SK-N-SH (cell line): ENCODE data around the gene NEGR1.

Experiments used
- TEAD4 ChIP-seq: IDR thresholded peaks from 2 replicates; pipeline ENCODE4 v1.4.0; 2012; ENCODE audit warnings: mild to moderate bottlenecking, borderline replicate concordance; ENCODE audit not compliant: insufficient read depth
- TF ChIP-seq, protein P1 (sequence below): fragments of 200-600 bp; sonication (generic); IDR thresholded peaks from 2 replicates; pipeline ENCODE4 v1.6.1; 2017; ENCODE audit warnings: antibody characterized with exemption, mild to moderate bottlenecking, moderate library complexity

DNA sequence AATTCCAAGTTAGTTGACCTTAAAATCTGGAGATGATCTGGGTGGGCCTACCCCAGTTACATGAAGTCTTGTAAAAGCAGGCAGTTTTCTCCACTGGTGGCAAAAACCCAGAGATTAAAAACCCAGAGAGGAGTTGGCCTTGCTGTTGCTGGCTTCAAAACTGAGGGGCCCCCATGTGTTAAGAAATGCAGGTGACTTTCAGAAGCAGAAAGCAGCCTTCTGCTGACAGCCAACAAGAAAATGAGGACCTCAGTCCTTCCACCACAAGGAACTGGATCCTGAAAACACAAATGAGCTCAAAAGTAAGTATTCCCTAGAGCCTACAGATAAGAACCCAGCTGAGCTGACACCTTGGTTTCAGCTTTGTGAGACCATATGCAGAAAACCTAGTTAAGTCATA, 857.8 kb downstream of the NEGR1 start:
- TF ChIP-seq TEAD4 = no peak
- TF ChIP-seq, protein P1, sequence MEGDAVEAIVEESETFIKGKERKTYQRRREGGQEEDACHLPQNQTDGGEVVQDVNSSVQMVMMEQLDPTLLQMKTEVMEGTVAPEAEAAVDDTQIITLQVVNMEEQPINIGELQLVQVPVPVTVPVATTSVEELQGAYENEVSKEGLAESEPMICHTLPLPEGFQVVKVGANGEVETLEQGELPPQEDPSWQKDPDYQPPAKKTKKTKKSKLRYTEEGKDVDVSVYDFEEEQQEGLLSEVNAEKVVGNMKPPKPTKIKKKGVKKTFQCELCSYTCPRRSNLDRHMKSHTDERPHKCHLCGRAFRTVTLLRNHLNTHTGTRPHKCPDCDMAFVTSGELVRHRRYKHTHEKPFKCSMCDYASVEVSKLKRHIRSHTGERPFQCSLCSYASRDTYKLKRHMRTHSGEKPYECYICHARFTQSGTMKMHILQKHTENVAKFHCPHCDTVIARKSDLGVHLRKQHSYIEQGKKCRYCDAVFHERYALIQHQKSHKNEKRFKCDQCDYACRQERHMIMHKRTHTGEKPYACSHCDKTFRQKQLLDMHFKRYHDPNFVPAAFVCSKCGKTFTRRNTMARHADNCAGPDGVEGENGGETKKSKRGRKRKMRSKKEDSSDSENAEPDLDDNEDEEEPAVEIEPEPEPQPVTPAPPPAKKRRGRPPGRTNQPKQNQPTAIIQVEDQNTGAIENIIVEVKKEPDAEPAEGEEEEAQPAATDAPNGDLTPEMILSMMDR = no peak
